ENCODE results near the gene STT3B. TPM values are rescaled to one million over a fixed set of nuclear protein-coding genes. Genes with fewer than 3 reads are reported as not detected.
"Not testable (repeated sequence)": the region's sequence is repeated elsewhere in the genome, so short reads cannot be mapped to it uniquely, and the experiment has no call there.

Gene STT3B
- total RNA-seq, 2 donors from 2014 or later, result 126 to 199 TPM

DNA sequence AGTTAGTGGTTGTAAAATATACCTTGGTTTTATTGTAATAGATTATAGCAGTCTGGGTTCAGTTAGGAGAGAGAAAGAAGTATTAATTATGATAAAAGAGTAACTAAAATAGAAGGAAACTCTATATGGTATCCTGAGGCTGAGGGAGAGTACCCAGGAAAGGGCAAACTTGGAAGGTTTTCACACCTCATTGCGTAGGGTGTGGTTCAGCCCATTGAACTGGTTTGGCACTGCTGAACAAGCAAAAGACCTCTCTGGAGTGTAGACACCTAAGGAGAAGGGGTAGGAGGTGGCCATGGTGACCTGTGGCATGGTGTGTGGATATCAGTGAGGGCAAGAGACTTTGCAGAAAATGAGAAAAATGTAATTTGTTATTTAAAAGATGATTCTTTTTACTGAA, 63.5 kb downstream of the STT3B start:
- Mint-ChIP-seq H3K27me3 (ENCODE audit: insufficient read depth) (no peaks in the 10 kb centered on the region), H3K9me3 (no peaks in the 10 kb centered on the region), H3K27ac (no peak overlapping the region), H3K4me1 (peaks cover 6% of the 10 kb centered on the region), H3K36me3 (ENCODE audit: low read depth) (peaks cover 48% of the 10 kb centered on the region), H3K4me3 (no peak overlapping the region)
- H3K9ac ChIP-seq (ENCODE audit: extremely low read depth, low read length, poor library complexity, severe bottlenecking), result no peak overlapping the region
- WGBS, 2 experiments (ENCODE audit: insufficient coverage in 1 of 2, insufficient read length in 1 of 2), result 93 to 100% methylated on average over 1 of the region's 1 CpG
- peaks cover 91% of the 10 kb centered on the region for H3K36me3 ChIP-seq (ENCODE audit: control insufficient read depth, insufficient read depth, low read length)
- DNase-seq, result no peak
- no peak overlapping the region for H3K4me3 ChIP-seq (ENCODE audit: low read length)
- H3K27ac ChIP-seq (ENCODE audit: low read depth, low read length), result no peak overlapping the region
- H3K27me3 ChIP-seq (ENCODE audit: control insufficient read depth, insufficient read depth, low read length, poor library complexity, severe bottlenecking), result no peaks in the 10 kb centered on the region
- H3K4me1 ChIP-seq (ENCODE audit: control insufficient read depth, insufficient read depth, low read length), result no peaks in the 10 kb centered on the region
- H3K9me3 ChIP-seq (ENCODE audit: control insufficient read depth, low read length), result peaks cover 2% of the 10 kb centered on the region
- TF ChIP-seq, protein P1, sequence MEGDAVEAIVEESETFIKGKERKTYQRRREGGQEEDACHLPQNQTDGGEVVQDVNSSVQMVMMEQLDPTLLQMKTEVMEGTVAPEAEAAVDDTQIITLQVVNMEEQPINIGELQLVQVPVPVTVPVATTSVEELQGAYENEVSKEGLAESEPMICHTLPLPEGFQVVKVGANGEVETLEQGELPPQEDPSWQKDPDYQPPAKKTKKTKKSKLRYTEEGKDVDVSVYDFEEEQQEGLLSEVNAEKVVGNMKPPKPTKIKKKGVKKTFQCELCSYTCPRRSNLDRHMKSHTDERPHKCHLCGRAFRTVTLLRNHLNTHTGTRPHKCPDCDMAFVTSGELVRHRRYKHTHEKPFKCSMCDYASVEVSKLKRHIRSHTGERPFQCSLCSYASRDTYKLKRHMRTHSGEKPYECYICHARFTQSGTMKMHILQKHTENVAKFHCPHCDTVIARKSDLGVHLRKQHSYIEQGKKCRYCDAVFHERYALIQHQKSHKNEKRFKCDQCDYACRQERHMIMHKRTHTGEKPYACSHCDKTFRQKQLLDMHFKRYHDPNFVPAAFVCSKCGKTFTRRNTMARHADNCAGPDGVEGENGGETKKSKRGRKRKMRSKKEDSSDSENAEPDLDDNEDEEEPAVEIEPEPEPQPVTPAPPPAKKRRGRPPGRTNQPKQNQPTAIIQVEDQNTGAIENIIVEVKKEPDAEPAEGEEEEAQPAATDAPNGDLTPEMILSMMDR (conservative IDR thresholded peaks at IDR 0.05), result no peak

DNA sequence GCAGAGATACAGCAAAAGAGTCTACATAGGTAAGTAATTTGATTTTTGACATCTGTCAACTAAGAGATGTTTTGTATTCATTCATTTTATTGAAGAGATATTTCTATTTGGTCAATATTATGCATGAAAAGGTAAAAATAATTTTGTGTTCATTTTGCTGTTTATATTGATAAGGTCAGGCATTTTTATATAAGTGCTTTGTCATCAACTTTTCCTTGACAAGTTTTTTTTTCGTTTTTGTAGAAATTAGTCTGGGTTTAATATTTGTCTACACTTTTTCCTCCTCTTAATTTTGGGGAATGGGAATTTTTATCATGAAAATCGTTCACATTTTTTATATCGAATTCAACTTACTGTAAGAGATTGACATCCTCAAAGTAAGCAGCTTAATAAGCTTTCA, 67.7 kb downstream of the STT3B start:
- TF ChIP-seq, protein P1 (conservative IDR thresholded peaks at IDR 0.05), result no peak
- Histone ChIP-seq H3K27me3 (ENCODE audit: control insufficient read depth, insufficient read depth, low read length, poor library complexity, severe bottlenecking) (no peaks in the 10 kb centered on the region), H3K4me1 (ENCODE audit: control insufficient read depth, insufficient read depth, low read length) (no peaks in the 10 kb centered on the region), H3K36me3 (ENCODE audit: control insufficient read depth, insufficient read depth, low read length) (peaks cover 92% of the 10 kb centered on the region), H3K4me3 (ENCODE audit: low read length) (no peak overlapping the region), H3K27ac (ENCODE audit: low read depth, low read length) (no peak overlapping the region), H3K9me3 (ENCODE audit: control insufficient read depth, low read length) (peaks cover 40% of the 10 kb centered on the region), H3K9ac (ENCODE audit: extremely low read depth, low read length, poor library complexity, severe bottlenecking) (no peak overlapping the region)
- 67 to 96% methylated on average over 1 to 3 of the region's 3 CpGs for WGBS, 2 experiments (ENCODE audit: insufficient coverage in 1 of 2, insufficient read length in 1 of 2)
- Mint-ChIP-seq H3K9me3 (peaks cover 17% of the 10 kb centered on the region), H3K27ac (no peak overlapping the region), H3K36me3 (ENCODE audit: low read depth) (peaks cover 65% of the 10 kb centered on the region), H3K4me3 (no peak overlapping the region), H3K4me1 (no peaks in the 10 kb centered on the region), H3K27me3 (ENCODE audit: insufficient read depth) (no peaks in the 10 kb centered on the region)
- DNase-seq, result no peak

DNA sequence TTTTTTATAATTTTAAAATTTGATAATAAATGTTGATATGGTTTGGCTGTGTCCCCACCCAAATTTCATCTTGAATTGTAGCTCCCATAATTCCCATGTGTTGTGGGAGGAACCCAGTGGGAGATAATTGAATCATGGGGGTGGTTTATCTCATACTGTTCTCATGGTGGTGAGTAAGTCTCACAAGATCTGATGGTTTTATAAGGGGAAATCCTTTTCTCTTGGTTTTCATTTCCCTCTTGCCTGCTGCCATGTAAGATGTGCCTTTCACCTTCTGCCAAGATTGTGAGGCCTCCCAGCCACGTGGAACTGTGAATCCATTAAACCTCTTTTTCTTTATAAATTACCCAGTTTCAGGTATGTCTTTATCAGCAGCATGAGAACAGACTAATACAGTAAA, 72.6 kb downstream of the STT3B start:
- H3K9me3 ChIP-seq (ENCODE audit: control insufficient read depth, low read length), result peaks cover 64% of the 10 kb centered on the region
- not testable (repeated sequence) for DNase-seq; H3K4me3 ChIP-seq (ENCODE audit: low read length); H3K9ac ChIP-seq (ENCODE audit: extremely low read depth, low read length, poor library complexity, severe bottlenecking); H3K4me1 Mint-ChIP-seq; H3K27ac ChIP-seq (ENCODE audit: low read depth, low read length); H3K27me3 ChIP-seq (ENCODE audit: control insufficient read depth, insufficient read depth, low read length, poor library complexity, severe bottlenecking); H3K4me3 Mint-ChIP-seq; H3K4me1 ChIP-seq (ENCODE audit: control insufficient read depth, insufficient read depth, low read length); H3K27me3 Mint-ChIP-seq (ENCODE audit: insufficient read depth); H3K27ac Mint-ChIP-seq
- 80 to 94% methylated on average over 1 of the region's 1 CpG for WGBS, 2 experiments (ENCODE audit: insufficient coverage in 1 of 2, insufficient read length in 1 of 2)
- H3K36me3 ChIP-seq (ENCODE audit: control insufficient read depth, insufficient read depth, low read length), result peaks cover 97% of the 10 kb centered on the region
- peaks cover 43% of the 10 kb centered on the region for H3K9me3 Mint-ChIP-seq
- peaks cover 81% of the 10 kb centered on the region for H3K36me3 Mint-ChIP-seq (ENCODE audit: low read depth)

DNA sequence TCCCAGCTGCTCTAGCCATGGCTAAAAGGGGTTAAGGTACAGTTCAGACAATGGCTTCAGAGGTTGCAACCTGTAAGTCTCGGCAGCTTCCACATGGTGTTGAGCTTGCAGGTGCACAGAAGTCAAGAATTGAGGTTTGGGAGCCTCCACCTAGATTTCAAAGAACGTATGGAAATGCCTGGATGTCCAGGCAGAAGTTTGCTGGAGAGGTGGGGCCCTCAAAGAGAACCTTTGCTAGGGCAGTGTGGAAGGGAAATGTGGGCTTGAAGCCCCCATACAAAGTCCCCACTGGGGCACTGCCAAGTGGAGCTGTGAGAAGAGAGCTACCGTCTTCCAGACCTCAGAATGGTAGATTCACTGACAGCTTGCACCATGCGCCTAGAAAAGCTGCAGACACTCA, 73.7 kb downstream of the STT3B start:
- H3K27ac Mint-ChIP-seq, result no peak overlapping the region
- Histone ChIP-seq H3K4me3 (ENCODE audit: low read length) (peak overlapping the region; percentile 35), H3K27ac (ENCODE audit: low read depth, low read length) (no peak overlapping the region), H3K4me1 (ENCODE audit: control insufficient read depth, insufficient read depth, low read length) (no peaks in the 10 kb centered on the region), H3K27me3 (ENCODE audit: control insufficient read depth, insufficient read depth, low read length, poor library complexity, severe bottlenecking) (no peaks in the 10 kb centered on the region), H3K9me3 (ENCODE audit: control insufficient read depth, low read length) (peaks cover 60% of the 10 kb centered on the region), H3K36me3 (ENCODE audit: control insufficient read depth, insufficient read depth, low read length) (peaks cover 96% of the 10 kb centered on the region), H3K9ac (ENCODE audit: extremely low read depth, low read length, poor library complexity, severe bottlenecking) (no peak overlapping the region)
- TF ChIP-seq, protein P1 (conservative IDR thresholded peaks at IDR 0.05), result no peak
- no peak overlapping the region for H3K4me3 Mint-ChIP-seq
- H3K36me3 Mint-ChIP-seq (ENCODE audit: low read depth), result peaks cover 78% of the 10 kb centered on the region
- WGBS, 2 experiments (ENCODE audit: insufficient coverage in 1 of 2, insufficient read length in 1 of 2), result 96 to 97% methylated on average over 3 to 4 of the region's 4 CpGs
- peaks cover 43% of the 10 kb centered on the region for H3K9me3 Mint-ChIP-seq
- no peak for DNase-seq
- no peaks in the 10 kb centered on the region for H3K27me3 Mint-ChIP-seq (ENCODE audit: insufficient read depth)
- H3K4me1 Mint-ChIP-seq, result no peaks in the 10 kb centered on the region
